GM18520 (cell line): ENCODE results near the gene WHAMM.

Source experiments
- ATAC-seq: cut with Tn5 transposase; IDR thresholded peaks from one replicate; pipeline ENCODE4 v1.9.1; 2021; ENCODE audit not compliant: unreplicated experiment

WHAMM gene

DNA sequence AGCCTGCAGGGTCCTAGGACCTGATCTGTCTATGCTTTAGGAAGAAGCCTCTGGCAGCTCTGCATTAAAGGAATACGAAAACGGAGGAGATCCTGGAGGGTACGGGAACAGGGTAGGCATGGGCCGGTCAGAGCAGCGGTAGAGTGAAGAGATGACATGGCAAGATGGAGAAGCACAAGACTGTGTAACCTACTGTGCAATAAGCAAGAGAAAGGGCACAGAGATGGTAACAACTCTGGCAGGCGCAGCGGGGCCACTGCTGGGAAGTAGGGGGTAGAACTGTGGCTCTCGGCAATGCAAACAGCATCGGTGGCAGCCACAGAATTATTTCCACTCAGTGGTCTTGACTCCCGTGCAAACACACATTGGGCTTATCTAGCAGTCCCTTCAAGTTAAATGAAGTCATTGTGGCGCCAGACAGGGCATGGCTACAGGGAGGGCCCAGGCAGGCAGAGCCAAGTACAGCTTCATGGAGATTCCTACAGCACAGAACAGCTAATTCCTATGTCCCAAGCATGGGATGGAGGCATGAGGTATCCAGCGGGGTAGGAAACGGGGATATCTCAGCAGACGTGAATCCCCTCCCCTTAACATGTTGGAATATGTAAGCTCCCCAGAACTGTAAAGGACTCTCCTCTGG is 28.8 kb downstream of the WHAMM start:
- ATAC-seq, result no peak

DNA sequence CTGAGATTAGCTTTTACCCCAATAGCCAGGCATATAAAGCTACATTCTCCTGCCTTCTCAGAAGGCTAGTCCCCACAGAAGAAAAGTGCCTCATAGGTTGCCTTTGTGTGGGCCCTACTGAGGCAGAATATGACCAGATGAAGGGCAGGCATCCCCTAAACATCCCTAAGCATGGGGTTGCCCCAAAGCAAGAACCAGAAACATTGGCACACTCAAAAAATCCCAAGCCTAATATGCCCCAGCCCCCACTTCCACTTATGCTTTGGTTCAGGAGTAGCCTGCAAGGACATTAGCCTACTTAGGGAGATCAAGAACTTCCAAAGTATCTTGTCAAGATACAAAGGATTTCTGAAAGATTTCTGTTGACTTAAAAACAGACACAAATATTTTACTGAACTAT is 29.7 kb downstream of the WHAMM start:
- ATAC-seq, result no peak

DNA sequence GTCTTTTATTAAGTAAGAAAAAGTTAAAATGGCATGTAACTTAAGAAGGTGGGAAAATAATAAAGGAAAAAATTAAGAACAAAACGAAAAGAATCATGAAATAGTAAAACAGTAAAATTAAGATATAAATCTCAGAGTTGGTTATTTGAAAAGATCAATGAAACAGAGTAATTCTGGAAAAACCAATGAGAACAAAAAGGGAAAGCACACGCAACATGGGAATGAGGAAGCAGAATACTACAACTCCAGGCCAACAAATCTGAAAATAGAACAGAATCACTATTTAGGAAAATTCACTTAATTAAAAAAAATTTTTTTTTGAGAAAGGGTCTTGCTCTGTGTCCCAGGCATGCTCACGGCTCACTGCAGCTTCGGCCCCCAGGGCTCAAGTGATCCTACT is 30.7 kb downstream of the WHAMM start:
- no peak for ATAC-seq

DNA sequence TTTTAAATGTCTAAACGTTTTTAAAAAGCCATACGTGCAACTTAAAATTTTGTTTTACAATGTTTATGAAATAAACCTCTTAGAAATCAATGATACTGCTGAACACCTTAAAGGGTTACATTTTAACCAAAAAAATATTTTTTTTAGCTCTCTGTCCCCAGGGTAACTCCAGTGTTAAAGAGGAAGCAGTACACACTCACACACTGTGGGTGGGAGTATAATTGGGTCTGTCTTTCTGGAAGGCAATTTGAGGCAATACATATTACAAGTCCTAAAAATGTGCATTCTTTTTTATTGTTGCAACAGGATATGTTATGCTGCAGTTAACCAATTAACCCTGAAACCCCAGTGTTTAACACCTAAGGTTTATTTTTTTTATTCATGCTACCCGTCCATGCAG is 34.1 kb downstream of the WHAMM start:
- ATAC-seq, result no peak

DNA sequence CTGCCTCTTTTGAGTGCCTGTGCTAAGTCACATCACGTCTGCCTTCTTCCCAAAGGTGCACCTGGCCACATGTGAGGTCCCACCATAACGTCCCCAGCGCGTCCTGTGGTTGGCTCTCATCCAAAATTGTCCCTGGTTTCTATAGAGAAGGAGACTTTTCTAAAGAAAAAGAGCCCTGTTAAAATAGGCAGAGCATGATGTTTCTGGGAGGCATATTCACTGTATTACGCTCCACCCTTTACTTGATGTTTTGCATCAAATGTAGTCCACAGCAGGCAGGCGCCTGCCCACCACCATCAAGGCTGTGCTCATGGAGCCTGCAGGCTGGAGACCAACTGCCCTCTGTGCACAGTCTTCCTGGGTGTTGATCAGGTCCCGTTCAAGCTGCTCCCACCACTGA is 36.3 kb downstream of the WHAMM start:
- ATAC-seq, result no peak

DNA sequence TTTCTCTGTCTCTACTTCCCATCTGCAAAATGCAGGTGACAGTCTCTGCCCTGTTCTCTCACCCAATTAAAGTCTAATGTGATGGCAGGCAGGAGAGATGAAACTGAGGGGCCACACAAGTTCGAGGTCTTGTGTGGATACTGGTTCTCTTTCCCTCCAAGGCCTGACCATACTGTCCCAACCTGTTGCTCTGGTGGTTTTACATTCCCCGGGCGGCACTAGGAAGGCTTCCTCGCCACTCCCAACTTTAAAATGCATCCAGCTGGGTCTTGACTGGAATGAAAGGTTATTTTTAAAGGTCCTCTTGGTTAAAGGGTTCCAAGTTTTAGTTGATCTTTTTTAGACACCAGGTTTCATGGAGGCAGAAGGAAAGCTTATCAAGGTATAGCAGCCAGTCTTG is 37.2 kb downstream of the WHAMM start:
- no peak for ATAC-seq

DNA sequence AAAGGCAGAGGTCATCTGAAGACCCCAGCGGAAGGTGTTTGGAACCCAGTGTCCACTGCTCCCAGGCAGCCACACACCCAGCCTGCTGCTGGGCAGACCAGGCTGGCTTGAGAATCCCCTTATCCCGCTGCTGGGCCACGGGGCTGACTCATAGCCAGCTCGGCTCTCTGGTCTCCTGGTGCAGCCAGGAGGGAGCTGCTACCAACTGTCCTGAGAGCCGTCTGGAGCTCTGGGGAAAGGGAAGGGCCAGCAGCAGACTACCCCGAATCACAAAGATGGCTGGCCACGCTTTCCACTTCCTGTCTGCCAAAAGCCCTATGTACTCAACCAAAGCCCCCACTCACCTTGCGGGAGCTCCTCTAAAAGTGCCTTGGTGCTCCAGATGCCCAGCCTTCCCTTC is 38.3 kb downstream of the WHAMM start:
- no peak for ATAC-seq

DNA sequence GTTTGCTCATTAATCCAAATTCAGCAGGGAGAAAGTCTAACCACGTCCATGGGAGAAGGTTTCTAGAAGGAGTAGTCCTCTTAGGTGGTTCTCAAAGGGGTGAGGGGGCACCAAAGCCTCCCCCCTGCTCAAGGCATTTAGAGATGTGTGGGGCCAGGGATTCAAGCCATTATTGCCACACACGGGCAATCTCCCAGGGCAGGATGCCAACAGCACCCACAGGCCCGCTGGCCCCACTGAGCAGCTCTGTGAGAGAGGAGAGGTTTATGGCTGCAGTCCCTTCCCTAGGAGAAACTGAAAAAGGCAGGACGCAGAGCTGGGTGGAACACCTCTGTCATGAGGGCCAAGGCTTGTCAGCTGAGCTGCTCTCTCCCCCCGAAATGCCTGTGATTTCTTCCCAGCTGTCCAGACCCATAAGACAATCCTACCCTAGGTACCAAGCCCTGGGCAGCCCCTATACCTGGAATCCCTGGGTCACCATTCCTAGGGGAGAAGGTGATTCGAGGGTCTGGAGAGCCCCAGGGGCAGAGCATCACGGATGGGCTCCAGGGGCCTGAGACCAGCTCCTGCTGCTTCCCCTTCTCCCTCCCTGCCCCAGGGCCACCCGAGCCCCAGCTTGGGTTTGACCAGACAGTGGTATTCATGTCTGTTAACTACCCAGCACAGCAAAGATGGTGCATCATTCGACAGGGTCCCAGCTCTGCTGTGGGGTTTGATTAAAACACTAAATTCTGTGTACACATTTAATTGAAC is 39.0 kb downstream of the WHAMM start:
- no peak for ATAC-seq

DNA sequence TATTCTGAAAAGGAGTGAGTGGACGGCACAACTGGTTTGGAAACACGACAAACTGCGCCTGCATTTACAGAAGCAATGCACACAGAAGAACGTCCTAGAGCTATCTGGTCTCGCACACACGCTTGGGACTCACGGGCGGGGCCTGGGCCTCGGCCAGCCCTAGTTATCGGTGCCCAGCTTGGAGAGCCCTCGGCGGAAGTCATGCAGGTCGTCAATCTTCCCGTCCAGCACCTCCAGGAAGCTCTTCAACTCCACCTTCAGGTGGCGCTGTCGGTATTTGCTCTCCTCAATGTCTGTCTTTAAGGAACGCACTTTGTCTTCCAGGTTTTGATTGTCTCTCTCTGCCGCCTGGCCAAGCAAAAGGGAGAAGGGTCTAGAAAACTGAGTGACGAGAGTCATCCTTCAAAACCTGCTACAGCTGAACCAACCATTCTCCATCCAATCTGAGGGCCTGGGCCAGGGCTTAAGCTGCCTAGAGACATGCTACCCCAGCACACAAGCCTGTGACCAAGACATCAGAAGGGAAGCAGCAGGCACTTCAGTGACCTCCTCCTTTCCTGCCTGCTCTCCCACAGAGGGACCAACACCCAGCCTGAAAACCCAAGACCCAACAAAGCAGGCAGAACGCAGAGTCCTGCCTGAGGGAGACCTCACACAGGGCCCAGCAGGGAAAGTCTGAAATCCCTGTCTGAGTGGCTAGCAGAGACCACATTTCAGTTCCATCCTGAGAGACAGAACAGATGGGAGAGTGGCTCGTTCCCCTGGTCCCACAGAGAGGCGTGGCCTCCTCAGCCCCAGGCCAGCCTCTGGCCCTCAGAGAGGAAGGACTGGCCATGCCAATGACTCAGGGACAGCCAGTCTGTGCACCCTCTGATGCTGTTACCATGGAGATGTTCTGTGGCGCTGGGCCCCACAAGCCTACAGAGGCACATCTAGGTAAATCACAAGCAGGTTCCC is 40.4 kb downstream of the WHAMM start:
- no peak for ATAC-seq

DNA sequence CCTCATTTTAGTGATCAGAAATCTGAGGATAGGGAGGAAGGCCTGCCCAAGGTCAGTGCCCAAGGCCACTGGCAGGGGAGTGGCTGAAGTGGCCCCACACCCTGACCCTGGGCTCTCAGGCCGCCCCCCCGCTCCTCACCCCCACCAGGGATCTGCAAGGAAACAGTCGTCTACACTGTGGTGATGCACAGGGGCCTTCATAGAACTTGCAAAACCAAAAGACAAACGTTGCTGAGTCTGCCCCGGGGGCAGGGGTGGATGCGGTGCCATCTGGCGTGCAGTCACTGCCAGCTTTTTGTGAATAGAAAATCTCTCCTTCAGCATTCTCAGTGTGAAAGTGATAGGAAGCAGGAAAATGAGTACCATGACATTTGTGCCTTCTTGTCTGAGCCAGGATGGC is 41.3 kb downstream of the WHAMM start:
- ATAC-seq, result no peak

DNA sequence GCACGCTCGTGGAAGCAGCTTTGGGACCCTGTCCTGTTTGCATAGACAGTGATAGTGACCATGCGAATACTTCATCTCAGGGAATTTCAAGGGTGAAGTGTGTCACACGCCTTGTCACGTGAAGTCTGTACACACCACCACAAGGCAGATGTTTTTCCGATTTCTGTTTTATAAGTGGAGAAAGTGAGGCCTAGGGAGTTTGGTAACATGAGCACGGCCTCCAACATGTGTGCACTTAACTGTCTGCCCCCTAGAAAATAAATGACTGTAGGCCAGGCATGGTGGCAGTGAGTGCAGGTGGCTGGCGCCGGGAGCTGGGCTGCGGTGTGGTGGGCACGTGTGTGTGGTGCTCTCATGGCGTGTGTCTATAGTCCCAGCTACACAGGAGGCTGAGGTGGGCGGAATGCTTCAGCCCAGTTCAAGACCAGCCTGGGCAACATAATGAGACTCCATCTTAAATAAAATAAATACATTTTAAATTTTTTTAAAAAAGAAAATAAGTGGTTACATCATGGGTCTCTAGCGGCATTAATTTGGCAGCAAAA is 42.0 kb downstream of the WHAMM start:
- no peak for ATAC-seq

DNA sequence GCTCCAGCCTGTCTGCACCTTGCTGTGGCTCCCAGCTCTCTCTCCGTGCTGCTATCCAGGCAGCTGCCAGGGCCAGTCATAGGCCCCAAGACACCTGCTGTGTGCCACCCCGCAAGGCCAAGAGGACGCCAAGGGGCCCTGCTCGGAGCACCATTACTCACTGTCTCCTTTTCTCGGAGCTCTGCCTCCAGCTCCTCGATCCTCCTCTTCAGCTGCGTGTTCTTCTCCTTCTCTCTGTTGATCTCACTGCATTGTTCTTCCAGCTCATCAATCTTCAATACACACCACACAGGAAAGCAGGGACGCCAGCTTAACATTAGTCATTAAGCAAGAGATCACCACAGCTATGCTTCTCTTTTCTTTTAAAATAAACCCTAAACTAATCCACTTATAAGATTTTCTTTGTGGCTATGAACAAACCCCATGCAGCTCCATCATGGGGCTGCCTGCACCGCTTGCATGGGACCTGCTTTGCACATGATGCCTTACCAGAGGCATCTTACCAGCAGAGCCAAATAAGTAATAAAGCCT is 42.6 kb downstream of the WHAMM start:
- no peak for ATAC-seq

DNA sequence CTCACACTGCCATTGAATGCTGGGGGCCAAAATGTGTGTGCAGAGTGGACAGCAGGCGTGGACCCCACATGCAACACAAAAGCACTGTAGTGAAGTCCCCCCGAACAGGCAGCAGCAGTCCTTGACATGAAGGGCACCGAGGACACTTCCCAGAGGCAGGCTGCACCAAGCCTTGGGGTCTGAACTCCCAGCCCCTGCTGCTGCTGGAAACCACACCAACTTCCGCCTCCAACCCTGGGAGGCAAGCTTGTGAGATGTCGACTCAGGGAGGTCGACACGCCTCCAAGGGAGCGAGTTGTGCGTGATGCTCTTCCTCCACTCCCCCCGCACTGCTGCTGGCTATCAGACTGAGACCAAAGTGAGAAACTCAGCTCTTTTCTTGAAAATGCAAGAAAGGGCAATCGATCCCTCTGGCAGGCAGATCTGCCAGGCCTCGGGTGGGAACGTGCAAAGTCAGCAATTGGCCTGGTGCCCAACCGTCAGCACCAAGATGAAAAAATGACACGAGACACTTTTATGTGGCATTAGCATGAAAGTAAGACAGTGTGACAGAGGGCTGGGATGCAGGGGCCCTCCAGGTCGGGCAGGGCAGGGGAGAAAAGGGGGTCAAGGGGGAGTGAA is 43.6 kb downstream of the WHAMM start:
- ATAC-seq, result no peak

DNA sequence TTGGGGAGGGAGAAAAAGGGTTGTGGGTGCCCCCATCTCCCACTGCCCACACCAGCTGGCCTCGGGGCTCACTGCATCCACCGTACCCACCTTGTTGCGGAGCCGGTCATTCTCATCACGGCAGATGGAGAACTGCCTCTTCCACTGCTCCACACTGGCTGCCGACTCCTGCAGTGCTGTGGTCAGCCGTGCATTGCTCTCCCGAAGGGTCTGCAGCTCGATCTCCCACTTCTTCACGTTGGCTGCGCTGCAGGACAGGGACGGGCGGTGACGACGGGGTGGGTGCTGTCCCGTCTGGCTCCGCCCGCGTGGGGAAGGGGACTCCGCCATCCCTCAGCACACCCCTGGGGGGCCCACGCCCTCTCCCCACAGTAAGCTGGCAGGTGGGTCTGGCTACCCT is 45.1 kb downstream of the WHAMM start:
- no peak for ATAC-seq

DNA sequence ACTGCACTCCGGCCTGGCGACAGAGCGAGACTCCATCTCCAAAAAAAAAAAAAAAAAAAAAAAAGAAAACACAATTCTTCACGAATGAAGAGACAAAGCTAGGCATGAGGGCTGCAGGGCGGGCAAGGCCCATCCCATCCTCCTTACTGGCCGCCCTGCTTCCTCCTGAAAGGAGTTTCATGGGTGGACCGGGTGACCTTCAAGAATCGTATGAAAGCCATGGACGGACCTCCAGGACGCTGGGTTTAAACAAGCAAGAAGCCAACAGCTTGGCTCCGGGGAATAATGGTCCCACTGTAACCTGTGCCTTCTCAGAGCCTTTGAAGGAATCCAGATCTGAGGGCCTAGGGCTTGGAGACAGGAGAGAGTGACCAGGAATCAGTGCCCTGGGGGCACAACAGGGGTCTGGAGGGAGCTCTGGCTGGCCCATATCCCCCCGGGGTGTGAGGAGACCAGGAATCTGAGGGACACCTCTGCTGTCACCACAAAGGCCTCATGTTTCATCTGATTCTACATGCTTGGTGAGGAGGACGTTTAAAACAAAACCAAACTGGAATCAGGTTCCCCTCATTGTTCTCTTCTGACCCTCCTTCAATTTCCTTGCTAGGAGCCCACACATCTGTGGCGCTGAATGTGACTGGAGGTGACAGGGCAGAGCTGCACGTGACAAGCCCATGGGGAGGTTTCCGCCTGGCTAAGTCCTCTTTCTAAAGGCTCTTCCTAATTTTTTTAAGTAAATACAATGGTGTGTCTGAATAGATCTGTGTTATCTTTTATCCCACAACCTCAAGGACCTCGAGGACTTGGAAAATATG is 46.1 kb downstream of the WHAMM start:
- ATAC-seq, result no peak

DNA sequence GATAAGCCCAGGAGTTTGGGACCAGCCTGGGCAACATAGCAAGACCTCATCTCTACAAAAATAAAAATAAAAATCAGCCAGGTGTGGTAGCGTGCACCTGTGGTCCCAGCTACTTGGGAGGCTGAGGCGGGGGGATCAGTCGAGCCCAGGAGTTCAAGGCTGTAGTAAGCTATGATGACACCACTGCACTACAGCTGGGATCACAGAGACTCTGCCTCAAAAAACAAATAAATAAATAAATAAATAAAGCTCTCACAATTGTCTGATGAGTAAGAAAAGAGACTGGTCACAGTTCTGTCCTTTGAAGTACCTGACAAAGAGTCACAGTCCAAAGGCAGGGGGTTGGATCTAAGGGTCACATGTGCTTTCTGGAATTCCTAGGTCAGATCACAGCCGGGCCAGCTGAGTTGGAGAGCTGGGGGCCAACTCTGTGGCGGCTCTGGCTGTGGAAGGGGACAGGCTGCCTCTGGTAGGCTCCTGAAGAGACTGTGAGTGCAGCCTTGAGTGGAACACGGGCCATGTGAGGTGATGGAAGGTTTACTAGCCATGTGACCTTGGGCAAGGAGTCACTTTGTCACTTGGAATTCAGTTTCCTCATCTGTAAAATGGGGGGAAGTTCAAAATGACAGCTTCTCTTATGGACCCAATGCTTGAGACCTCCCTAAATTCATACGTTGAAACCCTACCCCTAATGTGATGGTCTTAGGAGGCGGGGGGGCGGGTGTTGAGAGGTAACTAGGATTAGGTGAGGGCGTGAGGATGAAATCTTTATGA is 47.2 kb downstream of the WHAMM start:
- ATAC-seq, result no peak

DNA sequence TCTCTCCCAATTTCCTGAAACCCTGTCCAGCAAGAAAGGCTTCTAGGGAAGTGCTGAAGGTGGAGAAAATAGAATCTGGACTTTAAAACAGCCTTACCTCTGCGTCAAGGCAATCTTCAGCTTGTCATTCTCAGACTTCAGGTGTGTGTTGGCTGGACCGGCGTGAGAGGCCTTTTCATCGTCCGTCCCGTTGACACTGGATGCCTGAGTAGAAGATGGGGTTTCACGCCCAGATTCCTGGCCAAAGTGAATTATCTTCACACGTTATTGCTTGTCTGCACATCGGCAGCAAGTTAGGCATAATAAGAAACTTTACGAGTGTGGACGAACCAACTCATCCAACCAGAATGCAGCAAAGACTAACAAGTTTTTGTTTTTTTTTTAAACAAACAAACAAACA is 49.5 kb downstream of the WHAMM start:
- no peak for ATAC-seq

DNA sequence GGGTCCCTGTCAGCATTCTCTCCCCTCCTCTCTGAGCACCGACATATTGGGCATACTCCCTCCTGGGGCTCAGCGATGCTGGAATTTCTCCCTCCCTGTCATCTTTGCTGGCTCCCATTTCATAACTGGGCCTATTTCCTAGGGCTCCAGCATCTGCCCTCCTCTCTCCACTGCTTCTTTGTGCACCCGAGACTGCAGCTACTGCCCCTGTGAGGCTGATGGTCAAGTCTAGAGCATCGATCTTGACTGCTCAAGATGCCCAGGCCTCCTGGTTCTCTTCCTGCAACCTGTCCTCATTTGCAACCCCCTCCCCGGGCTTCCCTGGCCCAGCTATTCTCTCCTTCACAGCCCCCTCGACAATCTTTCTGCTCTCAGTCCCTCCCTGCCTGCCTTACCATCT is 53.5 kb downstream of the WHAMM start:
- no peak for ATAC-seq

DNA sequence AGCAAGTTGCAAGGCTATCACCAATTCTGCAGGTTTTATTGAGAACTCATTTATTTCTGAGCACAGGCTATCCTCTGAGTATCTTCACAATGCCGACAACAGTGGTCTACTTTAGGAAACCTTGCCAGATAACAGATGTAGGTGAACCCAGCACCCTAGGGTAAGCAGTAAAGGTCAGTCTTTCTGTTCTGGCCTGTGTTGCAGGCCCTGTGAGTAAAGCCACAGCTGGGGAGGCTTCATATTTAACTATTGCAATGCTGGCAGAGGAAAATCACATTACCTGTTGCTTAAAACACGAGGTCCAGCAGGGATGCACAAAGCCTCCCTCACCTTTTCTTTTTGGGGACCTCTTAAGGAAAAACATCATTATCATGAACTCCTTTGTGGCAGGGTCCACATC is 55.5 kb downstream of the WHAMM start:
- no peak for ATAC-seq
